ENCODE measurements around the gene CMTM1.

The CMTM1 gene

GRCh38 chr16:66548068-66548467, 18.2 kb upstream of the CMTM1 start:
- no peaks in the 10 kb centered on the region for H3K27me3 Mint-ChIP-seq
- H3K36me3 Mint-ChIP-seq (ENCODE audit: low read depth): peaks cover 8% of the 10 kb centered on the region
- no peak overlapping the region for H3K4me3 Mint-ChIP-seq
- no peaks in the 10 kb centered on the region for H3K9me3 Mint-ChIP-seq
- no peak for DNase-seq
- H3K4me1 Mint-ChIP-seq (ENCODE audit: low read depth): peaks cover 55% of the 10 kb centered on the region
- peak overlapping the region; percentile 28 for H3K27ac Mint-ChIP-seq

DNA sequence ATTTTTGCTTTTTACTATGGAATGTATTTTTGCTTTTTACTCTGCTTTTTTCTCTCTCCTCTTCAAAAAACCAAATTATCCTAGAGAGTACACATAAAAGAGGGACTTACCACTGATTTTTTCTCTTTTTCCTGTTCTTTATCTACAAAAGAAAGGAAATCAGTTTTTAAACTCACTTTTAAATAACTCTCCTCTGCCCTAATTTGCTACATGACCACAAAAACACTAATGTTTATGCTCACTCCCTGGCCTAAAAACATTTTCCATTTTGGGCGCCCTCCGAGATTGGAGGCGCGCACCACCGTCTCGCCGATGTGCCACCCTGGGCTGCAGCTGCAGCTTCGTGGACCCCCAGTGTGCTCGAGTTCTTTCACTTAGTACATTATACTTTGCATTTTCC, 17.4 kb upstream of the CMTM1 start:
- Mint-ChIP-seq H3K4me3 (peak overlapping the region; percentile 76), H3K4me1 (ENCODE audit: low read depth) (peaks cover 59% of the 10 kb centered on the region), H3K9me3 (no peaks in the 10 kb centered on the region), H3K36me3 (ENCODE audit: low read depth) (peaks cover 16% of the 10 kb centered on the region), H3K27ac (peak overlapping the region; percentile 91), H3K27me3 (no peaks in the 10 kb centered on the region)
- DNase-seq: no peak

DNA sequence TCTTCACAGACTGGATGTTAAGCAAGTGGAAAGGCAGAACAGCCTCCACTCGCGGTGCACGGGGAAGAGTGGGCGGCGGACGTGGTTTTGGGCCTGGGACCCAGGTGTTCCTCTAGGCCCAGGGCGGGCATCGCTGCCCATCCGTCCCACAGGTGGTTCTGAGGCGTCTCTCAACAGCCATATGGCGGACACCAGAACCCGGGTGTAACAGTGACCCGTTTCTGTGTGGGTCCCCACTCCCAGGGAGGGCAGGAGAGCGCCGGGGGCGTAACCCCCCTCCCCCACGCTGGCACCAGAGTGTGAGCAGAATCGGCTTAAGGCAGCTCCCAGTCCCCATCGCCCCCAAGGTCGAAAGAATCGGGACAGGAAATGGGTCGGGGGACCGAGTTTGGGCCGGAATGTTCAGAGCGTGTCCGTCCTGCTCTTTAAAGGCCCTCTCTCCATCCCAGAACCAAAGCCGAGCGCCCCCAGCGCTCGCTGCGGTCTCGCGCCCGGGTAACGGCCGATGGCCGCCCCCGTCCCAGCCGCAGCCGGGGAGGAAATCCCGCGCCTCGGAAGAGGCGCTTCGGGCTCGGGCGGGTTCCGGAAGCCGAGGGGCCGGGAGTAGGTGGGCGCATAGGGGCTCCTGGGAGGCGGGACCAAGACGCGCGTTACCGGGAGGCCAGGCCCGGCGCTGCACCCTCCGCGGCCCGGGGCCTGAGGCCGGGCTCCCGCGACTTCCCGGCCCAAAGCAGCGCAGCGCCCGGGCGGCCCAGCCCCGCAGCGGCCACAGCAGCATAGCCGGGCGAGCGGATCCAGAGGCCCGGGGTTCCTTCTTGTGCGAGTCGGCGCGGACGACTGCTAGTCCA, 16.7 kb upstream of the CMTM1 start, which contains the start of gene TK2:
TSS of gene TK2 (minus strand) at position 839 of the 848 bp plus-strand sequence. CDS start at position 778, 61 bp downstream.
- Mint-ChIP-seq H3K4me1 (ENCODE audit: low read depth) (peaks cover 59% of the 10 kb centered on the region), H3K36me3 (ENCODE audit: low read depth) (peaks cover 22% of the 10 kb centered on the region), H3K9me3 (no peaks in the 10 kb centered on the region), H3K27me3 (no peaks in the 10 kb centered on the region), H3K27ac (peak within 1 kb of the TSS; percentile 91), H3K4me3 (peak within 1 kb of the TSS; percentile 82)
- peak; percentile 83 for DNase-seq

- H3K4me3 Mint-ChIP-seq: peak overlapping the region; percentile 90
- no peaks in the 10 kb centered on the region for H3K9me3 Mint-ChIP-seq
- peaks cover 39% of the 10 kb centered on the region for H3K36me3 Mint-ChIP-seq (ENCODE audit: low read depth)
- peak; percentile 63 for DNase-seq
- peak overlapping the region; percentile 98 for H3K27ac Mint-ChIP-seq
- H3K4me1 Mint-ChIP-seq (ENCODE audit: low read depth): peaks cover 70% of the 10 kb centered on the region
- no peaks in the 10 kb centered on the region for H3K27me3 Mint-ChIP-seq
Observed at GRCh38 chr16:66551348-66551759, 14.9 kb upstream of the CMTM1 start.

DNA sequence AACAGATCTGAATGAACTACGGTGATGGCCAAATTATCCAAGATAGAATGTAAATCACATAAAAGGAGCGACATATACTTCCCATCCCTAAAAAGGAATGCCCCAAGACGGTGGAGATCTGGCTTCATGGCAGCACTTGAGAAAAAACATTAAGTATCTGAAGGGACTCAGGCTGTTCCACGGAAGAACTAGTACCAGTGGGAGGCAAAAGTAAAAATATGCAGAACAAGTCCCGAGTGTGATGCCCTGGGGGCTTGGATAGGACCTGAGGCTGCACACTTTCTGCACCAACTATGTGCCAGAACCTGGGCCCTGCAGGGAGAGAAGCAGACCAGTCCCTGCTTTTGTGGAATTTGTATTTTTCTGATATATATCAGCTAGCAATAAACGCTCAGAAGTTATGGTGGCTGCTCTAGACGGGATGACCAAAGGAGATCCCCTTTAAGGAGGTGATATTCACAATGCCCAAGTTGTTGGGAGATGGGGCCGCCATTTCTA, 14.4 kb upstream of the CMTM1 start:
- Mint-ChIP-seq H3K27me3 (no peaks in the 10 kb centered on the region), H3K27ac (peak overlapping the region; percentile 98), H3K36me3 (ENCODE audit: low read depth) (peaks cover 42% of the 10 kb centered on the region), H3K4me1 (ENCODE audit: low read depth) (peaks cover 73% of the 10 kb centered on the region), H3K4me3 (peak overlapping the region; percentile 90), H3K9me3 (no peaks in the 10 kb centered on the region)
- DNase-seq: no peak

GRCh38 chr16:66552286-66553177, 13.7 kb upstream of the CMTM1 start, which contains the start of gene CKLF:
TSS of gene CKLF (plus strand) at chr16:66552576. CDS start at chr16:66552716, 140 bp downstream.
- Mint-ChIP-seq H3K4me3 (peak within 1 kb of the TSS; percentile 90), H3K27ac (peak within 1 kb of the TSS; percentile 98), H3K9me3 (no peaks in the 10 kb centered on the region), H3K27me3 (no peaks in the 10 kb centered on the region), H3K4me1 (ENCODE audit: low read depth) (peaks cover 76% of the 10 kb centered on the region), H3K36me3 (ENCODE audit: low read depth) (peaks cover 47% of the 10 kb centered on the region)
- DNase-seq: peak; percentile 94

DNA sequence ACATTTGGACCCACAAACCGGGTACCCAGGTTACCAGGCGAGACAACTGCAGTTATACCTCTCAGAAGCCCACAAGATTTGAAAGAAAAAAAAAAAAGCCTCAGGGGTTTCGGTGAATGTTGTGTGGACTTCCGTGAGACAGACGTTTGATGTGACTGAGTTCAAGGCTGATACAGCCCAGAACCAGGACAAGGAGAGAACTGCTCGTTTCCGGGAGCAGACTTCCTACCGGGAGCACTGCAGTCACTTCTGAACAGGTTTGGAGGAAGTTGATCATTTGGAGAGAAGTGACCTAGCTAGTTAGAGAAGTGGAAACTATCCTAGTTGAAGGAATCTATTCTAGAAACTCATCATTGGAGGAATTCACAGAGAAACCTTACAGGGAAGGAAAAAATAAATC, 13.0 kb upstream of the CMTM1 start:
- H3K4me3 Mint-ChIP-seq: peak overlapping the region; percentile 90
- no peaks in the 10 kb centered on the region for H3K27me3 Mint-ChIP-seq
- peak overlapping the region; percentile 98 for H3K27ac Mint-ChIP-seq
- H3K36me3 Mint-ChIP-seq (ENCODE audit: low read depth): peaks cover 54% of the 10 kb centered on the region
- DNase-seq: no peak
- H3K9me3 Mint-ChIP-seq: no peaks in the 10 kb centered on the region
- peaks cover 78% of the 10 kb centered on the region for H3K4me1 Mint-ChIP-seq (ENCODE audit: low read depth)

- peaks cover 78% of the 10 kb centered on the region for H3K4me1 Mint-ChIP-seq (ENCODE audit: low read depth)
- no peaks in the 10 kb centered on the region for H3K9me3 Mint-ChIP-seq
- peaks cover 62% of the 10 kb centered on the region for H3K36me3 Mint-ChIP-seq (ENCODE audit: low read depth)
- DNase-seq: no peak
- H3K27me3 Mint-ChIP-seq: no peaks in the 10 kb centered on the region
- H3K27ac Mint-ChIP-seq: peak overlapping the region; percentile 98
- H3K4me3 Mint-ChIP-seq: peak overlapping the region; percentile 90
Observed at GRCh38 chr16:66554021-66554420, 12.2 kb upstream of the CMTM1 start.

GRCh38 chr16:66554495-66554894, 11.7 kb upstream of the CMTM1 start:
- Mint-ChIP-seq H3K36me3 (ENCODE audit: low read depth) (peaks cover 67% of the 10 kb centered on the region), H3K4me1 (ENCODE audit: low read depth) (peaks cover 79% of the 10 kb centered on the region), H3K9me3 (no peaks in the 10 kb centered on the region), H3K27me3 (no peaks in the 10 kb centered on the region), H3K27ac (peak overlapping the region; percentile 98), H3K4me3 (peak overlapping the region; percentile 90)
- no peak for DNase-seq

DNA sequence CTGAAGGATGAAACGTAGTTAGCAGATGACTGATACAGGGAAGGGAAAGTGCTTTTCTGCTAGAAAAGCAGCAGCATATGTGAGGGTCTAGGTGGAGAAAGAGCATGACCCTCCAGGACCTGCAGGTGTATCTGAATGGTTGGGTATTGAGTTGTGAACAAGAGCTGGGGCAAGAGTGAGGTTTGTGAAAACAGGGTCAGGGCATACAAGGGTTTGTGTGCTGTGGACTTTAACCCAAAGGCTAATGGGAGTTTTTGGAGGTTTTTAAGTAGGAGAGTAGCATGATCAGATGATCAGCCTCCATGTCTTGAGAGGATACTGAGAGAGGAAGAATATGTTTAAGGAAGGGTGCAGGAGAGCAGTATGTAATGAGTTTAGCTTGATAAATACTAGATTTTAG, 6.1 kb upstream of the CMTM1 start:
- Mint-ChIP-seq H3K9me3 (no peaks in the 10 kb centered on the region), H3K4me3 (no peak overlapping the region), H3K4me1 (ENCODE audit: low read depth) (peaks cover 87% of the 10 kb centered on the region), H3K27ac (peak overlapping the region; percentile 59), H3K27me3 (no peaks in the 10 kb centered on the region), H3K36me3 (ENCODE audit: low read depth) (peaks cover 92% of the 10 kb centered on the region)
- no peak for DNase-seq

- Mint-ChIP-seq H3K27ac (peak overlapping the region; percentile 83), H3K36me3 (ENCODE audit: low read depth) (peaks cover 93% of the 10 kb centered on the region), H3K27me3 (no peaks in the 10 kb centered on the region), H3K9me3 (no peaks in the 10 kb centered on the region), H3K4me3 (no peak overlapping the region), H3K4me1 (ENCODE audit: low read depth) (peaks cover 79% of the 10 kb centered on the region)
- DNase-seq: no peak
Observed at GRCh38 chr16:66561381-66562080, 4.7 kb upstream of the CMTM1 start.

DNA sequence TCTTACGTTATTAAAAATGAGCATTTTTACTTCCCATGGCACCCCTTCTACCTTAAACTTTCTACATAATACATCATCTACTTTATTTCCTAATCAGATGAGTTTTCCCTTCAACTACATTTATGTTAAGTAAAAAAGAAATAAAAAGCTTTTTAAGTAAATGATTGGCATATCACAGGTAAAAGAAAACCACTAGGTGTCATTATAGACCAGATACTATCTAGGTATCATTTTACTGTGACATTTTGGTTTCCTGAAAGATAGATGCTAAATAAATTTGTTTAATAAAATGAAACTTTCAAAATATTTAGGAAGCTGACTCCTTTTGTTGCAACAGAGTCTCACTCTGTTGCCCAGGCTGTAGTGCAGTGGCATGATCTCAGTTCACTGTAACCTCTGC, 3.8 kb upstream of the CMTM1 start:
- peaks cover 95% of the 10 kb centered on the region for H3K36me3 Mint-ChIP-seq (ENCODE audit: low read depth)
- H3K9me3 Mint-ChIP-seq: no peaks in the 10 kb centered on the region
- no peaks in the 10 kb centered on the region for H3K27me3 Mint-ChIP-seq
- peak overlapping the region; percentile 96 for H3K27ac Mint-ChIP-seq
- no peak overlapping the region for H3K4me3 Mint-ChIP-seq
- H3K4me1 Mint-ChIP-seq (ENCODE audit: low read depth): peaks cover 77% of the 10 kb centered on the region
- no peak for DNase-seq

GRCh38 chr16:66562986-66563385, 3.3 kb upstream of the CMTM1 start:
- Mint-ChIP-seq H3K27ac (peak overlapping the region; percentile 96), H3K27me3 (no peaks in the 10 kb centered on the region), H3K4me1 (ENCODE audit: low read depth) (peaks cover 79% of the 10 kb centered on the region), H3K36me3 (ENCODE audit: low read depth) (peaks cover 95% of the 10 kb centered on the region), H3K9me3 (no peaks in the 10 kb centered on the region), H3K4me3 (no peak overlapping the region)
- no peak for DNase-seq
